ENCODE measurements around the gene CCDC141.

GRCh38 chr2:178811045-178811444 is 238.9 kb downstream of the CCDC141 start:
- TF ChIP-seq, protein P1, sequence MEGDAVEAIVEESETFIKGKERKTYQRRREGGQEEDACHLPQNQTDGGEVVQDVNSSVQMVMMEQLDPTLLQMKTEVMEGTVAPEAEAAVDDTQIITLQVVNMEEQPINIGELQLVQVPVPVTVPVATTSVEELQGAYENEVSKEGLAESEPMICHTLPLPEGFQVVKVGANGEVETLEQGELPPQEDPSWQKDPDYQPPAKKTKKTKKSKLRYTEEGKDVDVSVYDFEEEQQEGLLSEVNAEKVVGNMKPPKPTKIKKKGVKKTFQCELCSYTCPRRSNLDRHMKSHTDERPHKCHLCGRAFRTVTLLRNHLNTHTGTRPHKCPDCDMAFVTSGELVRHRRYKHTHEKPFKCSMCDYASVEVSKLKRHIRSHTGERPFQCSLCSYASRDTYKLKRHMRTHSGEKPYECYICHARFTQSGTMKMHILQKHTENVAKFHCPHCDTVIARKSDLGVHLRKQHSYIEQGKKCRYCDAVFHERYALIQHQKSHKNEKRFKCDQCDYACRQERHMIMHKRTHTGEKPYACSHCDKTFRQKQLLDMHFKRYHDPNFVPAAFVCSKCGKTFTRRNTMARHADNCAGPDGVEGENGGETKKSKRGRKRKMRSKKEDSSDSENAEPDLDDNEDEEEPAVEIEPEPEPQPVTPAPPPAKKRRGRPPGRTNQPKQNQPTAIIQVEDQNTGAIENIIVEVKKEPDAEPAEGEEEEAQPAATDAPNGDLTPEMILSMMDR (IDR thresholded peaks at IDR 0.05; ENCODE audit: low read depth, low read length), result no peak
- TF ChIP-seq POLR2A (IDR thresholded peaks at IDR 0.05; ENCODE audit: extremely low read depth, insufficient read length), result no peak
- TF ChIP-seq, protein P2, sequence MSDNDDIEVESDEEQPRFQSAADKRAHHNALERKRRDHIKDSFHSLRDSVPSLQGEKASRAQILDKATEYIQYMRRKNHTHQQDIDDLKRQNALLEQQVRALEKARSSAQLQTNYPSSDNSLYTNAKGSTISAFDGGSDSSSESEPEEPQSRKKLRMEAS (IDR thresholded peaks at IDR 0.05; ENCODE audit: low read depth, low read length), result no peak
